Activated CD8-positive, alpha-beta T cell treated with anti-CD3 and anti-CD28 coated beads for 36 hours (primary cell): ENCODE measurements around the gene SSBP4. TPM values are rescaled to one million over a fixed set of nuclear protein-coding genes. Genes with fewer than 3 reads are reported as not detected.

Experiments
- ATAC-seq: fragments of 200-7000 bp; cut with Tn5 transposase; one replicate; pipeline ENCODE4 v1.10.0; 2021; ENCODE audit warnings: mild to moderate bottlenecking, moderate library complexity
- CTCF ChIA-PET: fragments of 350-600 bp; sonication (Branson Sonifier 250); formaldehyde crosslinking; loops from one replicate; lab custom pipeline; 2021; ENCODE audit warnings: antibody characterized with exemption; lab: Charles Lee
- POLR2A ChIA-PET: fragments of 350-600 bp; sonication (Branson Sonifier 250); formaldehyde crosslinking; loops from one replicate; lab custom pipeline; 2021; ENCODE audit warnings: antibody characterized with exemption; lab: Charles Lee
- DNase-seq: peaks from one replicate; pipeline ENCODE4 v3.0.0-alpha.2; 2020
- H3K27ac Mint-ChIP-seq: one replicate; pipeline ENCODE4 v1.8.0; 2021; ENCODE audit warnings: mild to moderate bottlenecking, mixed read lengths
- H3K27me3 Mint-ChIP-seq: one replicate; pipeline ENCODE4 v1.8.0; 2021; ENCODE audit warnings: mixed read lengths
- H3K36me3 Mint-ChIP-seq: one replicate; pipeline ENCODE4 v1.8.0; 2021; ENCODE audit warnings: low read depth, mixed read lengths
- H3K4me1 Mint-ChIP-seq: one replicate; pipeline ENCODE4 v1.8.0; 2021; ENCODE audit warnings: low read depth, mixed read lengths
- H3K4me3 Mint-ChIP-seq: one replicate; pipeline ENCODE4 v1.8.0; 2021; ENCODE audit warnings: mild to moderate bottlenecking, moderate library complexity, mixed read lengths
- H3K9me3 Mint-ChIP-seq: one replicate; pipeline ENCODE4 v1.8.0; 2021; ENCODE audit warnings: mixed read lengths
- CTCF ChIP-seq: fragments of 200-600 bp; IDR thresholded peaks from one replicate; pipeline ENCODE4 v1.8.0; 2022; ENCODE audit warnings: antibody characterized with exemption, mild to moderate bottlenecking
- intact Hi-C: fragments of 100-400 bp; cut with micrococcal nuclease; formaldehyde crosslinking; loops from one replicate; pipeline ENCODE4 v1.10.0; 2022
- total RNA-seq, 2 experiments: library from RNA; stranded (reverse); gene quantifications; one replicate each; pipeline ENCODE4 v1.2.3, GENCODE V29; 2021

SSBP4 gene
- total RNA-seq, 2 experiments from 2014 or later = 98.2 to 102 TPM

- Mint-ChIP-seq H3K27me3 (peaks cover 16% of the 10 kb centered on the region), H3K9me3 (no peaks in the 10 kb centered on the region), H3K4me3 (no peak overlapping the region), H3K27ac (no peak overlapping the region), H3K36me3 (no peaks in the 10 kb centered on the region), H3K4me1 (peaks cover 4% of the 10 kb centered on the region)
- intact Hi-C loops = no loop called here
- ATAC-seq (no peak), DNase-seq (no peak)
- ChIA-PET POLR2A (interaction anchor here (1.7 kb wide), 1 partner anchor 23 kb away, joined by 4 read pairs; no protein-coding TSS in a partner anchor), CTCF (interaction anchor here (0.6 to 0.9 kb wide), 4 partner anchors 17 to 443 kb away, joined by 3 to 4 read pairs (median 4); no protein-coding TSS in a partner anchor)
- TF ChIP-seq CTCF = no peak
These were observed 26.3 kb upstream of the SSBP4 start for GRCh38 chr19:18392926-18393325.

- Mint-ChIP-seq H3K9me3 (no peaks in the 10 kb centered on the region), H3K4me3 (no peak overlapping the region), H3K27me3 (peaks cover 16% of the 10 kb centered on the region), H3K4me1 (no peaks in the 10 kb centered on the region), H3K36me3 (no peaks in the 10 kb centered on the region), H3K27ac (no peak overlapping the region)
- TF ChIP-seq CTCF = no peak
- POLR2A ChIA-PET = interaction anchor here (1.7 kb wide), 1 partner anchor 22 kb away, joined by 4 read pairs; no protein-coding TSS in a partner anchor
- no peak for ATAC-seq
- DNase-seq = no peak
- CTCF ChIA-PET = interaction anchor here (1.1 kb wide), 1 partner anchor 8 kb away, joined by 3 read pairs; the partner anchor contains the start of gene GDF15
- intact Hi-C loops = no loop called here
These were observed 25.4 kb upstream of the SSBP4 start for GRCh38 chr19:18393836-18394235.

- H3K27ac Mint-ChIP-seq = no peak overlapping the region
- intact Hi-C loops = no loop called here
These were observed 22.5 kb upstream of the SSBP4 start for GRCh38 chr19:18396471-18397241.

GRCh38 chr19:18397242-18398202, 21.7 kb upstream of the SSBP4 start, which contains the start of gene LRRC25:
Gene LRRC25 (minus strand): TSS chr19:18397622. CDS start chr19:18396963, 659 bp downstream.
- peak; percentile 79 for ATAC-seq
- H3K27ac Mint-ChIP-seq = no peak within 1 kb of the TSS
- H3K4me1 Mint-ChIP-seq = no peaks in the 10 kb centered on the region
- H3K36me3 Mint-ChIP-seq = no peaks in the 10 kb centered on the region
- ChIA-PET POLR2A (interaction anchor here (1.0 to 1.2 kb wide), 3 partner anchors 21 to 117 kb away, joined by 3 read pairs; no protein-coding TSS in a partner anchor), CTCF (interaction anchor here (1.0 to 2.8 kb wide), 4 partner anchors 9 to 48 kb away, joined by 3 to 17 read pairs (median 4); partner anchors contain the start of gene SSBP4)
- H3K4me3 Mint-ChIP-seq = no peak within 1 kb of the TSS
- peaks cover 12% of the 10 kb centered on the region for H3K27me3 Mint-ChIP-seq
- DNase-seq = peak; percentile 37
- no peaks in the 10 kb centered on the region for H3K9me3 Mint-ChIP-seq
- no peak for TF ChIP-seq CTCF
- intact Hi-C loops = no loop called here

More at GRCh38 chr19:18396471-18397241, 22.5 kb upstream of the SSBP4 start:
- no peaks in the 10 kb centered on the region for H3K36me3 Mint-ChIP-seq
- no peaks in the 10 kb centered on the region for H3K4me1 Mint-ChIP-seq
- CTCF ChIA-PET = interaction anchor here (2.8 kb wide), 1 partner anchor 8 kb away, joined by 17 read pairs; no protein-coding TSS in a partner anchor
- POLR2A ChIA-PET = interaction anchor here (1.0 to 1.1 kb wide), 2 partner anchors 53 to 117 kb away, joined by 3 to 4 read pairs; no protein-coding TSS in a partner anchor
- H3K9me3 Mint-ChIP-seq = no peaks in the 10 kb centered on the region
- no peak for TF ChIP-seq CTCF
- ATAC-seq = no peak
- H3K27me3 Mint-ChIP-seq = peaks cover 12% of the 10 kb centered on the region
- no peak overlapping the region for H3K4me3 Mint-ChIP-seq
- no peak for DNase-seq
